ENCODE measurements around the gene OR6P1. TPM values are rescaled to one million over a fixed set of nuclear protein-coding genes. Genes with fewer than 3 reads are reported as not detected.

The OR6P1 gene
- total RNA-seq, 1 donor from 2014 or later: not detected

DNA sequence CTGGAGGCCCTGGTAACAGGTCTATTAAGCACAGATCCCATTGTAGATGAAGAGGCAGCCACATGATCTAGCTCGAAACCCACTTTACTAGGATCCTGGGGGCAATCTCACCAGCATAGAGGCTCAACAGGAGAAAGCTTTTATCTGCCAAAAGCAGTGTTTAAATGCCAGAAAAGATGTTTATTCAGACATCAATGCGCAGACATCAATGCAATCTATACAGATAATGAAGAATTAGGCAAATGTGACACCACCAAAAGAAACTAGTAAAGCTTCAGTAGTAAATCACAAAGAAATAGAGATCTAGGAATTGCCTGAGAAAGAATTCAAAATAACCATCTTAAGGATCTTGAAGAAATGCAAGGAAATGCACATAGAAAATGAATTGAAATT is 48.7 kb downstream of the OR6P1 start:
- DNase-seq (ENCODE audit: extremely low spot score, unreplicated experiment): no peak
- H3K4me1 Mint-ChIP-seq (ENCODE audit: unreplicated experiment): no peaks in the 10 kb centered on the region
- H3K27ac Mint-ChIP-seq (ENCODE audit: unreplicated experiment): no peak overlapping the region
- peaks cover 5% of the 10 kb centered on the region for H3K9me3 Mint-ChIP-seq (ENCODE audit: unreplicated experiment)
- H3K27me3 Mint-ChIP-seq (ENCODE audit: unreplicated experiment): no peaks in the 10 kb centered on the region
- no peak overlapping the region for H3K4me3 Mint-ChIP-seq (ENCODE audit: unreplicated experiment)
- H3K36me3 Mint-ChIP-seq (ENCODE audit: unreplicated experiment): no peaks in the 10 kb centered on the region
- TF ChIP-seq, protein P1, sequence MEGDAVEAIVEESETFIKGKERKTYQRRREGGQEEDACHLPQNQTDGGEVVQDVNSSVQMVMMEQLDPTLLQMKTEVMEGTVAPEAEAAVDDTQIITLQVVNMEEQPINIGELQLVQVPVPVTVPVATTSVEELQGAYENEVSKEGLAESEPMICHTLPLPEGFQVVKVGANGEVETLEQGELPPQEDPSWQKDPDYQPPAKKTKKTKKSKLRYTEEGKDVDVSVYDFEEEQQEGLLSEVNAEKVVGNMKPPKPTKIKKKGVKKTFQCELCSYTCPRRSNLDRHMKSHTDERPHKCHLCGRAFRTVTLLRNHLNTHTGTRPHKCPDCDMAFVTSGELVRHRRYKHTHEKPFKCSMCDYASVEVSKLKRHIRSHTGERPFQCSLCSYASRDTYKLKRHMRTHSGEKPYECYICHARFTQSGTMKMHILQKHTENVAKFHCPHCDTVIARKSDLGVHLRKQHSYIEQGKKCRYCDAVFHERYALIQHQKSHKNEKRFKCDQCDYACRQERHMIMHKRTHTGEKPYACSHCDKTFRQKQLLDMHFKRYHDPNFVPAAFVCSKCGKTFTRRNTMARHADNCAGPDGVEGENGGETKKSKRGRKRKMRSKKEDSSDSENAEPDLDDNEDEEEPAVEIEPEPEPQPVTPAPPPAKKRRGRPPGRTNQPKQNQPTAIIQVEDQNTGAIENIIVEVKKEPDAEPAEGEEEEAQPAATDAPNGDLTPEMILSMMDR (IDR thresholded peaks at IDR 0.05): no peak

DNA sequence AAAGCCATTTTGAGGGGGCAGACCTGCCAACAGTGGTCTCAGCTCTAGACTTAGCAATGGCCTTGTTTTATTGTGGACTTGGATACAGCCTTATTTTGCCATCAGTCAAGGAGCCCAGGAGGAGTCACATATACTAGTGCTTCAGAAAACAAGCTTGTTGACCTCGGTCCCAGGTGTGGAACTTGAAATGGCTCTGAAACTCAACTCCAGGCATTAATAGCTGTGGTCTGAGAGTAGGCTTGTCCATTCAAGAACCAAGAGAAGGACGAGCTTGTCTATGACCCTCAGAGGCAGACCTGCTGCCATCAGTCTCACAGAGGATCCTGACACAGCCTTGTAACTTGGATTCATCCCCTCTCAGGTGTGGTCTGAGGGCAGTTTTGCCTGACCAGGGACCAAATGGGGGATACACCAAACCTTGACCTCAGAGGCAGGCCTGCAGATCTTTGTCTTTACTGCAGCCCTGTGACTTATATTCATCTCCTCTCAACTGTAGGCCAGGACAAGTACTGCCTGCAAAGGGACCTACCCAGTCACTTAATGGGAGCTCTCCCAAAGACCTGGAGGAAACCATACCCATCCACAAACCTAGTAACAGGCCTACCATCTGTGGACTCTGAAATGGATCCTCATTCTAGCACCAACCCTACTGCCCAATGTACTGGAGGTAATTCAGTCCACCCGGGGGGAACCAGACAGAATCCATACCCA is 49.3 kb downstream of the OR6P1 start:
- H3K4me3 Mint-ChIP-seq (ENCODE audit: unreplicated experiment): no peak overlapping the region
- DNase-seq (ENCODE audit: extremely low spot score, unreplicated experiment): no peak
- no peaks in the 10 kb centered on the region for H3K4me1 Mint-ChIP-seq (ENCODE audit: unreplicated experiment)
- H3K27me3 Mint-ChIP-seq (ENCODE audit: unreplicated experiment): no peaks in the 10 kb centered on the region
- TF ChIP-seq, protein P1 (IDR thresholded peaks at IDR 0.05): no peak
- H3K36me3 Mint-ChIP-seq (ENCODE audit: unreplicated experiment): no peaks in the 10 kb centered on the region
- H3K9me3 Mint-ChIP-seq (ENCODE audit: unreplicated experiment): no peaks in the 10 kb centered on the region
- H3K27ac Mint-ChIP-seq (ENCODE audit: unreplicated experiment): no peak overlapping the region

DNA sequence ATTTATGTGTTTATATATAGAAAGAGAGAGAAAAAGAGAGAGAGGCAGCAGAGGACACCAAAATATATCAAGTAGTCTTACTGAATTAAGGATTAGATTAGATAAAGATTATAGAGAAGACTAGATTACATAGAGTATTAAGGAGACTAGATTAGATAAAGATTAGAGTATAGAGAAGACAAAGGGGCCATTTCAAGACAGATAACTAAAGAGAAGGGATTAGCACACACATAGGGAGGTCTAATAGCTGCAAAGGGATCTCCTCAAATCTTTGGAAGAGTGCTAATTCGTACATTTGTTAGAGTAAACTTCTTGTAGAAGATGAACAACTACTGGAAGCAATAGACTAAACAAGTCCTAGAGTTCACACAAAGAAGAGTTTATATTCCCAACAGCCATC is 50.4 kb downstream of the OR6P1 start:
- no peak for DNase-seq (ENCODE audit: extremely low spot score, unreplicated experiment)
- Mint-ChIP-seq H3K4me3 (ENCODE audit: unreplicated experiment) (no peak overlapping the region), H3K27ac (ENCODE audit: unreplicated experiment) (no peak overlapping the region), H3K36me3 (ENCODE audit: unreplicated experiment) (no peaks in the 10 kb centered on the region), H3K4me1 (ENCODE audit: unreplicated experiment) (no peaks in the 10 kb centered on the region), H3K27me3 (ENCODE audit: unreplicated experiment) (no peaks in the 10 kb centered on the region), H3K9me3 (ENCODE audit: unreplicated experiment) (no peaks in the 10 kb centered on the region)
- TF ChIP-seq, protein P1 (IDR thresholded peaks at IDR 0.05): no peak

DNA sequence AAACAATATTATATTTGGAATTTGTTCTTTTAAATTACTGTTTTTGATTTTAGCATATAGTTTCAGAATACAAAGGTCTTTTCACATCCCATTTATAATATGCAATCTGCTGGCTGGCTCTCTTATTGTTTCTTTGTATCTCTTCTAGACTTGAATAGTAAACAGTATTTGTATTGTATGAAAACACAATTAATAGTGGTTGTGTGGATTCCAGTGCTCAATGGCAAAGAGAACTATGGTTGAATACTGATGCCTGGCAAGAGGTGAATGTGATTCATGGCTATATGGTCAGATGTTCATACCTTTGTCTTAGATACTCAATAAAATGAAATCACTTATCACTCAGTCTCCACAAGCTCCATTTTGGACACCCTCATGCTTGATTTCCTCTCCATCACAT is 53.4 kb downstream of the OR6P1 start:
- Mint-ChIP-seq H3K27ac (ENCODE audit: unreplicated experiment) (no peak overlapping the region), H3K9me3 (ENCODE audit: unreplicated experiment) (no peaks in the 10 kb centered on the region), H3K27me3 (ENCODE audit: unreplicated experiment) (no peaks in the 10 kb centered on the region), H3K36me3 (ENCODE audit: unreplicated experiment) (no peaks in the 10 kb centered on the region), H3K4me3 (ENCODE audit: unreplicated experiment) (no peak overlapping the region), H3K4me1 (ENCODE audit: unreplicated experiment) (no peaks in the 10 kb centered on the region)
- DNase-seq (ENCODE audit: extremely low spot score, unreplicated experiment): no peak
- TF ChIP-seq, protein P1 (IDR thresholded peaks at IDR 0.05): no peak

Other genes with a start within 250 kb of the OR6P1 start
- not detected in 2 replicates for gene CD1B, start 239.0 kb downstream of the OR6P1 start, total RNA-seq
- not detected in 2 replicates for gene CD1E, start 216.7 kb downstream of the OR6P1 start, total RNA-seq
- gene OR10T2, start 171.1 kb downstream of the OR6P1 start, total RNA-seq: not detected in 2 replicates
- gene OR10K2, start 144.3 kb downstream of the OR6P1 start, total RNA-seq: not detected in 2 replicates
- gene OR10K1, start 108.7 kb downstream of the OR6P1 start, total RNA-seq: not detected in 2 replicates
- not detected in 2 replicates for gene OR10R2, start 98.4 kb downstream of the OR6P1 start, total RNA-seq
- gene OR6Y1, start 16.2 kb downstream of the OR6P1 start, total RNA-seq: not detected in 2 replicates
- gene OR10X1, start 9.3 kb upstream of the OR6P1 start, total RNA-seq: not detected in 2 replicates
- not detected in 2 replicates for gene OR10Z1, start 34.7 kb upstream of the OR6P1 start, total RNA-seq
- gene SPTA1, start 116.1 kb upstream of the OR6P1 start, total RNA-seq: not detected in 2 replicates
- gene OR6K2, start 130.1 kb upstream of the OR6P1 start, total RNA-seq: not detected in 2 replicates
- gene OR6K3, start 150.1 kb upstream of the OR6P1 start, total RNA-seq: not detected in 2 replicates
- not detected in 2 replicates for gene OR6K6, start 184.1 kb upstream of the OR6P1 start, total RNA-seq
- gene OR6N1, start 201.6 kb upstream of the OR6P1 start, total RNA-seq: not detected in 2 replicates
- not detected in 2 replicates for gene OR6N2, start 210.6 kb upstream of the OR6P1 start, total RNA-seq